D341Med (cell line): Measurements from ENCODE around the gene USP6NL.
A peak's percentile ranks its signal among the peaks of the same experiment; 100 is the strongest.

Experiments used
- DNase-seq: peaks from one replicate; pipeline ENCODE4 v3.0.0; 2012; ENCODE audit warnings: low spot score

The USP6NL gene

GRCh38 chr10:11478807-11479206 is 132.6 kb downstream of the USP6NL start:
- DNase-seq: no peak

- no peak for DNase-seq
Measured at GRCh38 chr10:11475831-11476434, 135.5 kb downstream of the USP6NL start.

- DNase-seq: no peak
Measured at GRCh38 chr10:11473128-11473760, 138.2 kb downstream of the USP6NL start.

DNA sequence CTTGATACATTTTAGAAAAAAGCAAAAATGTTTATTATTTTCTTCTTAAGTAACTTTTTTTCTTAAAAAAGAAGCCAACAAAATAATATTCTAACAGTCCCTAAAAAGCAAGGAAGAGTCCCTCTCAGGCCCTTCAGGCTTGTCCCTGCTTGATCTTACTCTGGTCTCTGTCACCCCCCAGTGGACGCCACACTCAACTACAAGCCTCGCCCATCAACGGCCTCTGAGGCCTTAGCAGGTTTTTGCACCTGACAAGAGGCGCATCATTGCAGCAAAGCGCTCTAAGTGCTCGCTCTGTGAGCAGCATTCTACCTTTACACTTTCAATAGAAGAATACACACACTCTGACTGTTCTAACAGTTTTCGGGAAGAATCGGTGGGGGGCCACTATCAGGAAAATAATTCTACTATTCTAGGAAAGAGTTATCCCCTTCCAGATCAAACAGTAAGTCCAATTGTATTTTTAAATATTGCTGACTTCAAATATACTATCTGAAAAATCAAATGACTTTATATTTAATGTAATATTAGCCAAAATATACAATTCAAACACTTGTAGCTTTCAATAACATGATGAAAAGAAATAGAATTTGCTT is 139.2 kb downstream of the USP6NL start:
- peak; percentile 81 for DNase-seq

DNA sequence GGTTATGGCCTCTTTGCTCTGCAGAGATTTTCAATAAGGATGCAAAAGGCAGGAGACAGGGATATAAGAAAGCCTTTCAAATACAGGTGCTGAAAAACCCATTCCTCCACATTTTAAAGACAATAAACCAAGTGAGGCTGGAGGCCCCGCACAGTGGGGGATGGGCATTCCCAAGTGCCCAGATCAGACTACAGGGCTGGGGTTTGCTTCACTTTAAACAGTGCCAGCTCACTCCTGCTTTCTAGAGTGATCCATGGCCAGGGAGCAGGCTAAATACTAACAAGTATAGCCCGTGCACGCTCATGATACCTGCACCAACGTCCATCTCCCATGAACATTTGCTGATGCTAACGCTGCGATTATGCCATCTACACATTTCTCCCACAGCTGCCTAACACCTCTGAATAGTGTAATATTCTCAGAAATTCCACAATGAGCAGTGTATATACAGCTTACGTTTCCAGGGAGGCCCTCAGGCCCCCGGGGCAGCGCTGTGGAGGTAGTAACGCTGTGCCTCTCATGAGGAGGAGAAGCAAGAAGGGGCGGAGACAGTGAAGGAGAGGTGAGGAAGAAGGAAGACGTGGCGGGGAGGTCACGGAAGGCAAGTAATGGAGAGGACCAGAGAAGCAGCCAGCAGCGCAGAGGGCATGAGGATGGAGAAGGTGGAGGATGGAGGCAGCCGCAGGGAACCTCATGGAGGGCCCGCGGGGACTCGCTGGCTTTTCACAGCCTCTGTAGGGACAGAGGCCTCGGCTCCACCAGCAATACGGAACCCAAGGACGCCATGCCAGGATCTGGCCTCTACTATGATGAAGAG is 141.7 kb downstream of the USP6NL start:
- DNase-seq: no peak

DNA sequence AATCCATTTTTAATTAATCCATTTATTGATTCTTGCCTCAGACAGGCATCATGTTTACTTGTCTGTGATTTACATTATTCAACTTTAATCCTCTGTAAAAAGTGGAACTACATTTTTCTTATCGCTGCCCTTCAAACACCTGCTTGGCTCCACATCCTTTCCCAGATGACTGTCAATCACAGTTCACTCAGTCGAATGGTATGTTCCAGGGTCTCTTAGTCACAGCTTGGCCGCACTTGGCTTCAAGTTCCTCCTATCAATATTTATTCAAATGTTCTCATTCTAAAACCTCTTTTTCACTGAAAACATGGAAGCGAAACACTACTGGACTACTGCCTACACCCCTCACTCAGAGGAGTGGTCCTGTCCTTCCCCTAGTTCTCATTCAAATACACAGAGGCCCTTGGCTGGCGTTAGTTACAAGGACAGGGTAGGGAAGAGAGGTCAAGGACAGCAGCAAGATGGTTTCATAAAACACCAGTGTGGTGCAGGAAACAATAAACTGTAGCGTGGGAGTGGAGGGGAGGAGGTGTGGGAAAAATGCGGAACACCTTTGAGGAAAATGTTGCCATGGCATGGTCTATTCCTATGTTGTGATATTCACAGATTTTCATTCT is 143.2 kb downstream of the USP6NL start:
- DNase-seq: no peak

DNA sequence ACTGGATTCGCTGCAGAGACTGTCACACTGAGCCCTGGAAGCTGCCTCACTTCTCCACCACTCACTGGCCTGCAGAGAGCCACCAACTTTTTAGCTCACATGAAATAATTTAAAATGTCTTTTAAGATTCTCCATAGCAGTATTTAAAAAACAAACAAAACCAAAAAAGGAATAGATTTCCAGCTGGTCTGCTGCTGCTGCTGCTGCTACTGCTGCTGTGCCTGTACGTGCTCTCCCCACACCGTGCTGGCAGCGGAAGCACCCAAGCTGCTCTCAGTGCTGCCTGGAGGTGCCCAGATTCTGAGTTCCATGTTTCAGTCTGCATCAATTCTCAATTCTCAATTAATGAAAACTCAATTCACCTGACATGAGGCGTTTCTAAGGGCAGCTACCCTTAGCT is 146.0 kb downstream of the USP6NL start:
- DNase-seq: no peak

- no peak for DNase-seq
Measured at GRCh38 chr10:11463111-11463510, 148.3 kb downstream of the USP6NL start.

DNA sequence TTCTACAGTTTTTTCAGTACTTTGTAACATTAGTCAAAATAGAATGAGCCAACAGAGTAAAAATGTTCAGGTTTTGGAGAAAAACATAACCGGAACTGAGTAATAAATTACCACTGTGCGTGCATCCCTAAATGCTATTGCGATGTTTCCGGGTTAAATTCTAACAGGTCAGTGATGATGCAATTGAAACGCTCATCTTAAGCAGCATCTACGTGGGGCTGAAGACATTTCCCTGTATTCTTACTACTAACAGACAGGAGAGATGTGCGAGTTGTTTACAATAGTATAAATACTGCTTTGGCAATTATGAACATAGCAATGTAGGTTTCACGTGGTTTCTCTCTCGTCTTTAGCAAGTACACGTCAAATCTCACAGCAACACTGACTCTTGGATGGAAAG is 149.4 kb downstream of the USP6NL start:
- DNase-seq: no peak

DNA sequence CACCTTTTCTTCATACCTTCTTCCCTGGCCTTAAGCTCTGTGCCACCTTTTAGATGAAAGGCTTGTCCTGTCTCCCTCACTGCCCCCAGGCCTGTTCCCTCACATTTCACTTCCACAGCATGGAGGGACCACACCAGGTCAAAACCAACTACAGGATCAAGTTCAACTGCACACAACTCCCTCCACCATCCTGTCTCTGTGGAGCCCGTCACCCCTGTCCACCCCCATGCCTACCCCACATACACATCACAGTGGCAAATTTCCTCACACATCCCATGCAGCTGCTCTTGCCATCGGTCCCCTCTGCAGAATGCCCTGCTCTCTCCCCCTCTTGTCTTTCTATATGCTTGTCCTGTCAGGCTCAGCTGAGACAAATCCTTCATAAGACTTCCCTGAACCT is 154.1 kb downstream of the USP6NL start:
- DNase-seq: peak; percentile 9

GRCh38 chr10:11454958-11455566 is 156.4 kb downstream of the USP6NL start:
- peak; percentile 6 for DNase-seq

GRCh38 chr10:11454160-11454559 is 157.3 kb downstream of the USP6NL start:
- DNase-seq: peak; percentile 6

DNA sequence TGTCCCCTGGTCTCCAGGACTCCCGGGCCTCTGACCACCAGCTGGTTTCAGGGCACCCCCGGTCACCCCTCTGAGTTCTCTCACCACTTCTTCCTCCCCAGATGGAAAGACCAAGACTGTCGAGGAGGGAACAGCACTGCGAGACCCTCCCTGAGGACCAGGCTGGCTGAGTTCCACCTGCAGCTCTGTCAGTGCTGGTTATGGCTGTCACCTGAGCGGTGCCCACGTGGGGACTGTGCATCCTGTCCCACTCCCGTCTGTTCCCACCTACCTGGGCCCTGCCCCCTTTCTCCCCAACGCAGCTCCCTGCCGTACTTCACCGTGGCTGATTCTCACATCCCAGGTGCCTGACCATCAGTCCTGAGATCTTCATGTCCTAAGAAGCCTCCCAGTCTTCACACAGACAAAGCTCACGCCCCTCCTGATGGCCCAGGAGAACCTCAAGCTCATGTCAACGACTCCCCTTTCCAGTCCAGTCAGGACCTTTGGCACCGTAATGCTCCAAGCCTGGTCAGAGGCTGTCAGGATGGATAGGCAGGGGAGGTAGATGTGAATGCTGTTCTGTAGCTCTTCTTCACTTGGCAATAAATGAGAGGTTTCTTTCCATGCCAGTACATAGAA is 159.7 kb downstream of the USP6NL start:
- peak; percentile 19 for DNase-seq

DNA sequence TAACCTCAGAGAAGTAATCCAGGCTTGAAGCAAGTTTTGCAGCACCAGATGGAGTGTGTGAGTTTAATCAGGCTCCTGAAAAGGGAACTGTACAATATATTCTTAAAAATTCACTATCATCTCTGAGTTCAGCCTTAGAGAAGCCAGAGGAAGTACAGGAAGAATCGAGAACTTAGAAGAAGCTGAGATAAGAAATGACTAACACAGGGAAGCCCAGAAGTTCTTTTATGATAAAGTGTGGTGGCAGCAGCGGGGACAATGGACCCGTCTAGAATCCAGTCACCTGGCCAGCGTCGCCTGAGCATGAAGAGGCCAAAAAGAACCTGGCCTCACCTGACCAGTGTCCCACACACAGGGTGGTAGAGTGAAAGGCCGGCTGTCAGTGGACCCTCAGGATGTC is 161.0 kb downstream of the USP6NL start:
- DNase-seq: peak; percentile 5

DNA sequence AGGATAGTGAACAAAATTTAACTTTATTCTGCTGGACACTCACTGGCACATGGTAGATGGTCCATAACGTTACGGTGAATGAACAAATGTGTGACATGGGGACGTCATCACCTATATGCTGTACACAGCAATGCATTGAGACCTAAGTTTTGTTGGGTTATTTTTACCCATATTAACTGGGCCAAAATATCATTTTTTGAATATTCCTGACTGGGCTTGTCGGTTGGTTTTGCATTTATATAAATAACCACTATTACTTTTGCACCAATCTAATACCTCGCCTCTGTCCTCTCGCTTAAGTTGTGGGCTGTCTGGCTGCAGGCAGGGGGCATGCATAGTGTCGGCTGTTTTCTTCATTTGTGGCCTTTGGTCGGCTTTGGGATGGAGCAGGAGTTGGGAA is 161.7 kb downstream of the USP6NL start:
- DNase-seq: no peak

- DNase-seq: peak; percentile 20
Measured at GRCh38 chr10:11448545-11449244, 162.8 kb downstream of the USP6NL start.

DNA sequence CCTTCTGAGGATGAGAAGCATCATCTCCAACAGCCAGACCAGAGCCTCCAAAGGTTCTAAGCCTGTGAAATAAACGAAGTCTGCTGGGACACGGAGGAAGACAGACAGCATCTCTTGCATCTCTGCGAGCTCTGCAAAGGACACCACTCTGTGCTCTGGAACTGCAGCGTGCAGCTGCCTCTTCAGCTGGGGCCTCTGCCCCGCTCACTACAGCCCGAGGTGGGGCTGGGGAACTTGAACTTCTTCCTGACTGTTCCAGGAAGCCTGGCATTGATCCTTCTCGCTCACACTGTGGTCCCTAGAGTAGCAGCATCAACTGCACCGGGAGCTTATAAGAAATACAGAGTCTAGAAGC is 163.3 kb downstream of the USP6NL start:
- DNase-seq: peak; percentile 34

DNA sequence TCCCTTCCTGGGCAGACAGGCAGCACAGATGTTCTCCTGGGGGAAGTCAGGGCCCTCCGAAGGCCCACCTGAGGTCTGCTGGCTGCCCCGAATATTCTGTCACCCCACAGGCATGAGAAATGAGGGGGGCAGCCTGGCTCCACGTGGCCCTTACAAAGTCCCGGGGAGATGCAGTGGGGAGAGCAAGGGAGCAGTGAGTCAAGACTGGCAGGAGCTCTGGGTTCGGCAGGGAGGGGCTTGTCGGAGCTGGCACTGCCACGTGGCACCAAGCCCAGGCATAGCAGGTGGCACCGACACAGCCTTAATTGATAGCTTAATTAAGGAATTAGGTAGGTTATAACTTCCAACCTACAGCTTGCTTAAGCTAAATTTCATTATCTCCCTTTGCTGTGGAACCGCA is 163.9 kb downstream of the USP6NL start:
- peak; percentile 53 for DNase-seq

DNA sequence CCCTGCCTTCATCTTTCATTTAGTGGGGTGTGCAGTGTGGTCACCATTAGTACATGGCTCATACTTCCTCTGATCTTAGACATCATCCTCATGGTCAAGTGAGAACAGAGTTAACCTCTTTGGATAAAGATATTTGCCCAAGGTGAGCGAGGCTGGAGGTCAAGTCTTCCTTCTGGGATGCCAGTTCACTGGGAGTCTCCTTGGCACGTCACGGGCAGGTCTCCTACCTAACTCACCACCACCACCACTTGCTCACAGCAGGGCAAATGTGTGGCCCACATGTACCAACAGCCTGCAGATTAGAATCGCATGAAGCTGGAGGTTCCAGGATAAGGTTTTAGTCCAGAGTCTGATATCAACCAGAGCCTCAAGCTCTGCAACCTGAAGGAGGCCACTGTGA is 164.6 kb downstream of the USP6NL start:
- peak; percentile 4 for DNase-seq

DNA sequence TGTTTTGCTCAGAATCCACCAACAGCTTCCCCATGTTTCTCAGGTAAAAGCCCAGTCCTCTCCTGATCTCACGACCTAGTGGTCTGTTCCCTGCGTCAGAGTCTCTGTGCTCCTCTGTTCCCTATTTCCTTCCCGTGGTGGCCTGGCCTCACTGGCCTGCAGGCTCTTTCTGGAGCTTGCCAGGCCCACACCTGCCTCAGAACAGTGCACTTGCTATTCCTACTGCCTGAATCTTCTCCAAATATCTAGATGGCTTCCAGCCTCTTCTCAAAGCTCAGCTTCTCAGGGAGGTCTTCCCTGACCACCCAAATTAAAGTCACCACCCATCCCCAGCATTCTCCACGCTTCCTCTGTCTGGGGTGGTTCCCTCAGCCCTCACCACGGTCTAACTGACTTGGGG is 165.3 kb downstream of the USP6NL start:
- DNase-seq: peak; percentile 4
